CMK (cell line): ENCODE results near the gene SERTM2.

Experiments
- DNase-seq: peaks from one replicate; pipeline ENCODE4 v3.0.0-alpha.2; 2010; ENCODE audit warnings: low read depth

Gene SERTM2

DNA sequence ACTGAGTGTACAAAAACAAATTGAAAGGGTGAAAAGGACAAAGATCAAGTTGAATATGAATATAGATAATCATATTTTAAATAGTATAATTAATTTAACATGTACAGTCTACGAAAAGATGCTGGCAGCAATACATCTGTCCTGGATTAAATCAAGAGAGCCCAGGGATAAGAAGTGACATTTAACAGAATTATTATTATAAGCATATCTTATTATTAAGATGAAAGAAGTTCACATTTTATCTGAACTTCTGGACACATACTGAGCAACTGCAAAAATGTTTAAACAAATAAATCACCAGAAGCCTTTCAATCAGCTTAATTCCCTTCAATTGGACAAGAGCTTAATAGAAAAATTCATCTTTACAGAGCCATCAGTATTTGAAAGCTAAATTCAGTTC is 50.4 kb downstream of the SERTM2 start:
- no peak for DNase-seq

DNA sequence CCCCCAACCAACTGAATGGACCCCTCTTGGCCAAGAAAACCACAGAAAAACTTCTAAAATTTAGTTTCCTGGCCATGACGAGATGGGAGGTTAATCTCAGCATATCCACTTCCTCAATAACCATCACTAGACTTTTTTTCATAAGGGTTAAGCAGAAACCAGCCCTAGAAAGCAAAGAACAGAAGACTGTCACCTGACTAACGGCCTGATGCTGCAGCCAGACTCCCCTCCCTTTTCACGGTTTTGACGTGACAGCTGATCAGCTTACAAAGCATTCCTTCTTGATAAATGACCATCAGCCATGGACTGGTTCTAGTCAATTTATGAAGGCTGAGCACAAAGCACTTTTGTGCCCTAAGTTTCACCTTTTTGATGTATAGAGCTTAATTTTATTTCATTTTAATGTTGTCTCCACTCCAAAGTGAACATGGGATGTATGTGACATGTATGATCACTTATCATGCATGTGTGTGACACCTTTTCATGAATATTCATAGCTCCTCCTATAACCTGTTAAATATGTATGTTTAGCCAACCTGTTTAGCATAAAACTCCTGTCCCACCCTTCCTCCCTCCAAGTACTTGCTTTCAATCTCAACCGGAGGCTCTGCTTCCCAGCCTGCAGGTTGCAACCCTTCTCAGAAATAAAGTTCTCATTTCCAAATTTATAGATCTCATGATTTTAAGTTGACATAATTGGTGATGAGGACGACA is 56.3 kb downstream of the SERTM2 start:
- no peak for DNase-seq

DNA sequence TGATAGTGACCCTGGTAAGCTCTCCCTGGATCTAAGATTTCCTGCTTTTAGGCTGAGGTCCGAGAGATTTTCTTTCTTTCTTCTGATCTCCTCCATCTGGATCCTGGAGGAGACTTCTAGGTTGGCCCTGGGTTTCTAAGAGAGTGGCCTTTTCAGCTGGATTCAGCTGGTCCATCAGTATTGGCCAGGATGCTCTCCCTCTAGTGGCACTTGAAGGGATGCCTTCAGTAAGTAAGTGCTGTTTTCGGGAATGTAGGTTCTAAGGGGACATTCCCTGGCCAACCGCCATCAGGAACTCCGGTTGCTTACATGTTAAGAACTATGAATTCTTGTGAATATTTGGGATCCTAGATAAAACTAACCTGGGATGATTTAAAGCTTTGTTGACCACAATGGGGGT is 56.9 kb downstream of the SERTM2 start:
- no peak for DNase-seq

DNA sequence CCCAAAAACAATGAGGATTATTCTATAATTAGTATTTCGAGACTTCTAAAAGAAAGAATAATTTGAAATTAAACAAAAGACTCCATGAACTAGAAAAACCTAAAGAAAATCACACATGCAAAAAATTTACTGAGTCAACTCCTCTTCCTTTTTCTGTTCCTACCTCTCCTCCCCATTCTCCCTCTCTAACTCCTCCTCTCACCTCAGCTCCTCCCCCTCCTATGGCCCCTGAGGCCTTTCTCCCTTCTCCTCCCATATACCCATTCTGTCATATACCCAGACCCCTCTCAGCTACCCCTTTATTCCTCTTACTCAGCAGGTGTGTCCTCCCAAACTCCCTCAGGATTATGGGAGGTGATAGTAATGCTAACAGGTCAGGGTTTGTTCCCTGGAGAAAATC is 57.4 kb downstream of the SERTM2 start:
- no peak for DNase-seq
